Hepatocyte (in vitro differentiated cells): ENCODE results near the gene TLCD1.

Experiments
- EZH2 ChIP-seq: fragments of 200-600 bp; sonication (generic); IDR thresholded peaks from 2 replicates; pipeline ENCODE4 v1.6.1; 2016; ENCODE audit warnings: antibody characterized with exemption, mild to moderate bottlenecking, borderline replicate concordance
- EZH2phosphoT487 ChIP-seq: fragments of 200-600 bp; sonication (generic); IDR thresholded peaks from one replicate; pipeline ENCODE4 v1.6.1; 2018; ENCODE audit warnings: antibody characterized with exemption, mild to moderate bottlenecking, low read depth, moderate library complexity; ENCODE audit not compliant: unreplicated experiment, severe bottlenecking
- TF ChIP-seq, protein P1 (sequence below): fragments of 200-600 bp; sonication (generic); IDR thresholded peaks from 2 replicates; pipeline ENCODE4 v1.5.1; 2016; ENCODE audit warnings: antibody characterized with exemption, mild to moderate bottlenecking; ENCODE audit not compliant: poor library complexity

DNA sequence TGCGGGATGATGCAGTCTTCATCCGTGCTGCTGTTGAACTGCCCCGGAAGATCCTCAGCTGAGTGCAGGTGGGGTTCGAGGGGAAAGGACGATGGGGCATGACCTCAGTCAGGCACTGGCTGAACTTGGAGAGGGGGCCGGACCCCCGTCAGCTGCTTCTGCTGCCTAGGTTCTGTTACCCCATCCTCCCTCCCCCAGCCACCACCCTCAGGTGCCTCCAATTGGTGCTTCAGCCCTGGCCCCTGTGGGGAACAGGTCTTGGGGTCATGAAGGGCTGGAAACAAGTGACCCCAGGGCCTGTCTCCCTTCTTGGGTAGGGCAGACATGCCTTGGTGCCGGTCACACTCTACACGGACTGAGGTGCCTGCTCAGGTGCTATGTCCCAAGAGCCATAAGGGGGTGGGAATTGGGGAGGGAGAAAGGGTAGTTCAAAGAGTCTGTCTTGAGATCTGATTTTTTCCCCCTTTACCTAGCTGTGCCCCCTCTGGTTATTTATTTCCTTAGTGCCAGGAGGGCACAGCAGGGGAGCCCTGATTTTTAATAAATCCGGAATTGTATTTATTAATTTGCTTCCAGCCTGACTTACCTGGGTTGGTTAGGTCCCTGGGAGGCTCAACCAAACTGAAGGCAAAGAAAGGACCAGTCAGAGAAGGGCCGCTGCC, 23.6 kb upstream of the TLCD1 start:
- no peak for TF ChIP-seq EZH2
- TF ChIP-seq, protein P1, sequence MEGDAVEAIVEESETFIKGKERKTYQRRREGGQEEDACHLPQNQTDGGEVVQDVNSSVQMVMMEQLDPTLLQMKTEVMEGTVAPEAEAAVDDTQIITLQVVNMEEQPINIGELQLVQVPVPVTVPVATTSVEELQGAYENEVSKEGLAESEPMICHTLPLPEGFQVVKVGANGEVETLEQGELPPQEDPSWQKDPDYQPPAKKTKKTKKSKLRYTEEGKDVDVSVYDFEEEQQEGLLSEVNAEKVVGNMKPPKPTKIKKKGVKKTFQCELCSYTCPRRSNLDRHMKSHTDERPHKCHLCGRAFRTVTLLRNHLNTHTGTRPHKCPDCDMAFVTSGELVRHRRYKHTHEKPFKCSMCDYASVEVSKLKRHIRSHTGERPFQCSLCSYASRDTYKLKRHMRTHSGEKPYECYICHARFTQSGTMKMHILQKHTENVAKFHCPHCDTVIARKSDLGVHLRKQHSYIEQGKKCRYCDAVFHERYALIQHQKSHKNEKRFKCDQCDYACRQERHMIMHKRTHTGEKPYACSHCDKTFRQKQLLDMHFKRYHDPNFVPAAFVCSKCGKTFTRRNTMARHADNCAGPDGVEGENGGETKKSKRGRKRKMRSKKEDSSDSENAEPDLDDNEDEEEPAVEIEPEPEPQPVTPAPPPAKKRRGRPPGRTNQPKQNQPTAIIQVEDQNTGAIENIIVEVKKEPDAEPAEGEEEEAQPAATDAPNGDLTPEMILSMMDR, result no peak
- no peak for TF ChIP-seq EZH2phosphoT487
